Ishikawa (cell line): ENCODE results near the gene ACTG1.
A peak's percentile ranks its signal among the peaks of the same experiment; 100 is the strongest.

ENCODE experiments used
- CEBPB ChIP-seq: IDR thresholded peaks from 2 replicates; pipeline ENCODE4 v1.6.1; 2012
- CREB1 ChIP-seq: IDR thresholded peaks from 2 replicates; pipeline ENCODE4 v1.6.1; 2012; ENCODE audit warnings: low read depth
- EGR1 ChIP-seq: IDR thresholded peaks from 2 replicates; pipeline ENCODE4 v1.6.1; 2012
- EP300 ChIP-seq: IDR thresholded peaks from 2 replicates; pipeline ENCODE4 v1.6.1; 2012; ENCODE audit warnings: borderline replicate concordance
- FOXM1 ChIP-seq: IDR thresholded peaks from 2 replicates; pipeline ENCODE4 v1.6.1; 2012; ENCODE audit warnings: low read depth, borderline replicate concordance
- NFIC ChIP-seq: IDR thresholded peaks from 2 replicates; pipeline ENCODE4 v1.6.1; 2012
- RAD21 ChIP-seq: IDR thresholded peaks from 2 replicates; pipeline ENCODE4 v1.6.1; 2012; ENCODE audit warnings: low read depth
- REST ChIP-seq: IDR thresholded peaks from 2 replicates; pipeline ENCODE4 v1.6.1; 2012; ENCODE audit warnings: low read depth, mild to moderate bottlenecking
- TAF1 ChIP-seq: IDR thresholded peaks from 2 replicates; pipeline ENCODE4 v1.6.1; 2012; ENCODE audit warnings: low read depth, mild to moderate bottlenecking
- TCF12 ChIP-seq: IDR thresholded peaks from 2 replicates; pipeline ENCODE4 v1.6.1; 2012; ENCODE audit warnings: low read depth
- TEAD4 ChIP-seq: IDR thresholded peaks from 2 replicates; pipeline ENCODE4 v1.6.1; 2012
- USF1 ChIP-seq: IDR thresholded peaks from 2 replicates; pipeline ENCODE4 v1.6.1; 2012
- YY1 ChIP-seq: IDR thresholded peaks from 2 replicates; pipeline ENCODE4 v1.6.1; 2012; ENCODE audit warnings: low read depth
- ZBTB7A ChIP-seq: IDR thresholded peaks from 2 replicates; pipeline ENCODE4 v1.6.1; 2012; ENCODE audit warnings: low read depth
- TF ChIP-seq, protein P1 (sequence below): IDR thresholded peaks from 2 replicates; pipeline ENCODE4 v1.6.1; 2012

ACTG1 gene

GRCh38 chr17:81468111-81468769 lies 44.4 kb downstream of the ACTG1 start:
- no peak for TF ChIP-seq FOXM1
- no peak for TF ChIP-seq YY1
- no peak for TF ChIP-seq TCF12
- no peak for TF ChIP-seq TEAD4

GRCh38 chr17:81466564-81467472 lies 45.8 kb downstream of the ACTG1 start:
- TF ChIP-seq ZBTB7A (no peak), RAD21 (no peak), CEBPB (no peak), TCF12 (no peak), USF1 (no peak), FOXM1 (no peak), CREB1 (no peak), TEAD4 (no peak), EP300 (no peak), YY1 (no peak), NFIC (no peak), TAF1 (no peak), REST (no peak), EGR1 (no peak)
- TF ChIP-seq, protein P1, sequence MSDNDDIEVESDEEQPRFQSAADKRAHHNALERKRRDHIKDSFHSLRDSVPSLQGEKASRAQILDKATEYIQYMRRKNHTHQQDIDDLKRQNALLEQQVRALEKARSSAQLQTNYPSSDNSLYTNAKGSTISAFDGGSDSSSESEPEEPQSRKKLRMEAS: no peak

DNA sequence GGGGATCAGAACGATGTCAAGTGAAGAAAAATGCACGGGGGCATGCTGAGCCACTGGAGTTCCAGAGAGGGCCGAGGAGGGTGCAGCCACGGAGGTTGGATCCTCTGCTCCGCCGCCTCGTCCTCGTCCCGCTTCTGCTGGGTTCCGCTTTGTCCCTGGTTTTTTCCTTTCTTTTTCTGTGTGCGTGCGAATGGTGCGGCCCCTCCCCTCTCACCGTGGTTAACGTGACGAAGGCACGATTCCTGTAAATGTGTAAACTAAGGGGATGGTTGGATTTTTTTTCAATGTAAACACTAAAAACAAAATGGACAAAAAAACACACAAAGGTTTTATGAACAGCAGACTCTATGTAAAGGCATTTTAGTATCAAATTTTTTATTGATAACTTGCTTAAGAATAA lies 46.7 kb downstream of the ACTG1 start:
- TF ChIP-seq CEBPB (no peak), CREB1 (no peak), TAF1 (no peak), EP300 (no peak), NFIC (no peak), YY1 (no peak), FOXM1 (no peak), TEAD4 (no peak)
- TF ChIP-seq, protein P1: no peak

- TF ChIP-seq ZBTB7A: 0 out of 2 replicates have a peak, but pooled peaks have one; percentile 31
- TF ChIP-seq, protein P1: no peak
Measured at GRCh38 chr17:81464586-81464985, 48.0 kb downstream of the ACTG1 start.

DNA sequence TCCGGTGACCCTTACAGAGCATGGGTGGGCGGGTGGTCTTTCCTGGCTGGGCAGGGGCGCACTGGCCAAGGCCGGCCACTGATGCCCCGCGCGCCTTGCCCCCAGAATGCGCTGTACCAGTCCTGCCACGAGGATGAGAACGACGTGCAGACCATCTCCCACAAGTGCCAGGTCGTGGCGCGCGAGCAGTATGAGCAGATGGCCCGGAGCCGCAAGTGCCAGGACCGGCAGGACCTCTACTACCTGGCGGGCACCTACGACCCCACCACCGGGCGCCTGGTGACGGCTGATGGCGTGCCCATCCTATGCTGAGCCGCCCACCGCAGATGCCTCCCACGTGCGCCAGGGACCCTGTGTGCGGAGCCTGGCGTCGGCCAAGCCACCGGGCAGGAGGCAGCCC lies 49.1 kb downstream of the ACTG1 start:
- TF ChIP-seq YY1 (no peak), USF1 (no peak), RAD21 (no peak), TCF12 (no peak), EP300 (no peak), FOXM1 (no peak), CEBPB (no peak), EGR1 (no peak), REST (no peak), CREB1 (no peak), TAF1 (no peak), TEAD4 (no peak), ZBTB7A (no peak), NFIC (no peak)
- TF ChIP-seq, protein P1: no peak
